Measurements from ENCODE around the gene SIGLEC8. TPM values are rescaled to one million over a fixed set of nuclear protein-coding genes. Genes with fewer than 3 reads are reported as not detected.

Gene SIGLEC8
- total and polyA plus RNA-seq, 12 donors, result 0.13 to 0.95 (median 0.19) TPM; not detected in 8

GRCh38 chr19:51497666-51498065, 39.4 kb upstream of the SIGLEC8 start:
- Histone ChIP-seq H3K4me3 (no peak overlapping the region), H3K36me3 (no peaks in the 10 kb centered on the region), H3K27ac (no peak overlapping the region), H3K4me1 (peaks cover 0 to 26% (median 0%) of the 10 kb centered on the region in 9 donors), H3K27me3 (peaks cover 0 to 29% (median 8%) of the 10 kb centered on the region in 7 donors), H3K9me3 (no peaks in the 10 kb centered on the region)
- intact Hi-C loops (cut with DNase I), result no loop called here
- ATAC-seq (no peak), DNase-seq (no peak)
- WGBS, 2 donors, result 41% methylated on average over 3 of the region's 3 CpGs
- TF ChIP-seq, protein P1, sequence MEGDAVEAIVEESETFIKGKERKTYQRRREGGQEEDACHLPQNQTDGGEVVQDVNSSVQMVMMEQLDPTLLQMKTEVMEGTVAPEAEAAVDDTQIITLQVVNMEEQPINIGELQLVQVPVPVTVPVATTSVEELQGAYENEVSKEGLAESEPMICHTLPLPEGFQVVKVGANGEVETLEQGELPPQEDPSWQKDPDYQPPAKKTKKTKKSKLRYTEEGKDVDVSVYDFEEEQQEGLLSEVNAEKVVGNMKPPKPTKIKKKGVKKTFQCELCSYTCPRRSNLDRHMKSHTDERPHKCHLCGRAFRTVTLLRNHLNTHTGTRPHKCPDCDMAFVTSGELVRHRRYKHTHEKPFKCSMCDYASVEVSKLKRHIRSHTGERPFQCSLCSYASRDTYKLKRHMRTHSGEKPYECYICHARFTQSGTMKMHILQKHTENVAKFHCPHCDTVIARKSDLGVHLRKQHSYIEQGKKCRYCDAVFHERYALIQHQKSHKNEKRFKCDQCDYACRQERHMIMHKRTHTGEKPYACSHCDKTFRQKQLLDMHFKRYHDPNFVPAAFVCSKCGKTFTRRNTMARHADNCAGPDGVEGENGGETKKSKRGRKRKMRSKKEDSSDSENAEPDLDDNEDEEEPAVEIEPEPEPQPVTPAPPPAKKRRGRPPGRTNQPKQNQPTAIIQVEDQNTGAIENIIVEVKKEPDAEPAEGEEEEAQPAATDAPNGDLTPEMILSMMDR (IDR thresholded peaks at IDR 0.05), result no peak

GRCh38 chr19:51493776-51494175, 35.5 kb upstream of the SIGLEC8 start:
- Histone ChIP-seq H3K4me1 (peaks cover 0 to 11% (median 0%) of the 10 kb centered on the region in 9 donors), H3K36me3 (no peaks in the 10 kb centered on the region), H3K27ac (no peak overlapping the region), H3K9me3 (no peaks in the 10 kb centered on the region), H3K27me3 (peaks cover 0 to 24% (median 14%) of the 10 kb centered on the region in 7 donors), H3K4me3 (no peak overlapping the region)
- intact Hi-C loops (cut with DNase I), result no loop called here
- DNase-seq (no peak), ATAC-seq (no peak)
- 23 to 28% methylated on average over 2 of the region's 2 CpGs for WGBS, 2 donors
- TF ChIP-seq, protein P1 (IDR thresholded peaks at IDR 0.05), result no peak

DNA sequence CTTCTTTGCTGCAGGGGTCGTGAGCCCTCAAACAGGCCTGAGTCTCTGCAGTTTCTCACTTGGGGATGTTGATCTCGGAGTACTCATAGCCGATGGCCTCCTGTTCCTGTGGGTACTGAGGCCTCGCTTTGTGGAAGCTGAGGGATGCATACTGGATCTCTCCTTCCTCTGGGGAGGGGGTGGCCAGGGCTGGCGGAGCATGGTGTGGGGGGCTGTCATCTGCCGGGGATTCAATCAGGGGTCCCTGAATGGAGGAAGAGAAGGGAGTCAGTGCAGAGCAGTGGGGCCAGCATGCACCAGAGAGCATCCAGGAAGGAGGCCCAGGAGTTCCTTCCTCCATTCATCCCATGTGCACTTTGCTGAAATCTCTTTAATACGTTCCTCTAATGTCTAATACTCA, 33.3 kb upstream of the SIGLEC8 start:
- H3K9me3 ChIP-seq, result no peaks in the 10 kb centered on the region
- H3K36me3 ChIP-seq, result no peaks in the 10 kb centered on the region
- H3K27ac ChIP-seq, result no peak overlapping the region
- peaks cover 0 to 11% (median 0%) of the 10 kb centered on the region in 9 donors for H3K4me1 ChIP-seq
- TF ChIP-seq, protein P1 (IDR thresholded peaks at IDR 0.05), result no peak
- ATAC-seq, result no peak
- 65 to 75% methylated on average over 7 of the region's 7 CpGs for whole genome bisulfite sequencing, 2 donors
- H3K27me3 ChIP-seq, result peaks cover 0 to 37% (median 17%) of the 10 kb centered on the region in 7 donors
- no peak overlapping the region for H3K4me3 ChIP-seq
- intact Hi-C loops (cut with DNase I), result no loop called here
- DNase-seq, result no peak

- Histone ChIP-seq H3K4me1 (peaks cover 0 to 11% (median 0%) of the 10 kb centered on the region in 9 donors), H3K27me3 (peaks cover 0 to 39% (median 9%) of the 10 kb centered on the region in 7 donors), H3K27ac (no peak overlapping the region), H3K4me3 (no peak overlapping the region), H3K36me3 (no peaks in the 10 kb centered on the region), H3K9me3 (no peaks in the 10 kb centered on the region)
- WGBS, 2 donors, result 36 to 47% methylated on average over 14 of the region's 14 CpGs
- intact Hi-C loops (cut with DNase I), result no loop called here
- ATAC-seq, result no peak
- no peak for DNase-seq
- TF ChIP-seq, protein P1 (IDR thresholded peaks at IDR 0.05), result no peak
These were observed 32.4 kb upstream of the SIGLEC8 start for GRCh38 chr19:51490676-51491075.

Measured in heart right ventricle (tissue), 16 donors.